ENCODE data around the gene NIPSNAP3A. TPM values are rescaled to one million over a fixed set of nuclear protein-coding genes. Genes with fewer than 3 reads are reported as not detected.

Gene NIPSNAP3A
- total and polyA plus RNA-seq, 11 donors = 14.9 to 37.0 (median 22.9) TPM

DNA sequence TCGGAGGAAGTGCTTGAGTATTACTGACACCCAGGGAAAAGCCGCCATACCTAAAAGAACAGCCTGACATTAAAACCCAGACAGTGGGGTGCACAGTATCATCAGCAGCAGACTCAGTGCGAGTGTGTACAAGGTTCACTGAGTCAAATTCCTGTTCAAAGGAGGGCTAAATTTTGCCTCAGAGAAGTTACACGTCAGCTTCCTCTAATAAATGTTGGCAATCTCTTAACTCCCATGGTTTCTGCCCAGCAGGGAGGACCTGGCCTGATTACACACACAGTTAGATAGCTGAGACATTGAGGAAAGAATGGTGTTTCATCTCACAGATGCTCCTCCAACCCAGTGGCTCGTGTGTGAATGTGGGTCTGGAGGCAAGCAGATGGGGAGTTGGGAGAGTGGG is 54.6 kb downstream of the NIPSNAP3A start:
- ATAC-seq (peak; percentile 41 to 82 (median 70)), DNase-seq (no peak)
- H3K27ac ChIP-seq = peak overlapping the region in 3 of 12 donors; percentile 6 to 50 (median 37)
- 72 to 89% (median 85%) methylated on average over 5 of the region's 5 CpGs for WGBS, 4 donors
- TF ChIP-seq CTCF (IDR thresholded peaks at IDR 0.05) = no peak
- TF ChIP-seq POLR2A (IDR thresholded peaks at IDR 0.05) = no peak
- H3K4me3 ChIP-seq = no peak overlapping the region
- no peaks in the 10 kb centered on the region for H3K27me3 ChIP-seq
- peaks cover 0 to 4% (median 0%) of the 10 kb centered on the region in 12 donors for H3K4me1 ChIP-seq
- peaks cover 0 to 99% (median 96%) of the 10 kb centered on the region in 9 donors for H3K36me3 ChIP-seq
- intact Hi-C loops (cut with DNase I) = loop anchor here in 3 of 10 donors (10.0 kb wide), 3 partner anchors 113 to 613 kb away; no protein-coding TSS in a partner anchor
- H3K9me3 ChIP-seq = no peaks in the 10 kb centered on the region

DNA sequence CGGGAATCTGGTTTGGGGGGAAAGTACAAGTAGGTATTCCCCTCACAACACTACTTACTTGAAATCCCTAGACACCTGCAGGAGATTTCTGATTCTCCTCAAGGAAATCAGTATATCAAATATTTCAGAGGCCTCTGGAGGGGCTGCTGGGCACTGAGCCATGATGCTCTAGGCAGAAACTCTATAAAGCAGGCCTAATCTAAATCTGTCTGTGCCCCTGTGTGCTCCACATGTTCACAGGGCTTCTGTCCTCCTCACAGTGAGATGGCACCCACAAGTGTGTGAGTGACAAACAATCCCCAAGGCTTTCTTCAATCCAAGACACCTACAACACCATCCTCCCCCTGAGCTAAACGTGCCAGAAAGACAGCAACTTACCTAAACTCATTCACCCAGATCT is 55.4 kb downstream of the NIPSNAP3A start:
- intact Hi-C loops (cut with DNase I) = loop anchor here in 3 of 10 donors (10.0 kb wide), 3 partner anchors 112 to 612 kb away; no protein-coding TSS in a partner anchor
- 75 to 83% (median 77%) methylated on average over 2 of the region's 2 CpGs for WGBS, 4 donors
- Histone ChIP-seq H3K27me3 (no peaks in the 10 kb centered on the region), H3K4me3 (no peak overlapping the region), H3K27ac (peak overlapping the region in 1 of 12 donors; percentile 6), H3K36me3 (peaks cover 0 to 97% (median 93%) of the 10 kb centered on the region in 9 donors), H3K4me1 (peaks cover 0 to 4% (median 0%) of the 10 kb centered on the region in 12 donors), H3K9me3 (no peaks in the 10 kb centered on the region)
- DNase-seq = no peak
- no peak for TF ChIP-seq CTCF (IDR thresholded peaks at IDR 0.05)
- no peak for TF ChIP-seq POLR2A (IDR thresholded peaks at IDR 0.05)
- no peak for ATAC-seq

DNA sequence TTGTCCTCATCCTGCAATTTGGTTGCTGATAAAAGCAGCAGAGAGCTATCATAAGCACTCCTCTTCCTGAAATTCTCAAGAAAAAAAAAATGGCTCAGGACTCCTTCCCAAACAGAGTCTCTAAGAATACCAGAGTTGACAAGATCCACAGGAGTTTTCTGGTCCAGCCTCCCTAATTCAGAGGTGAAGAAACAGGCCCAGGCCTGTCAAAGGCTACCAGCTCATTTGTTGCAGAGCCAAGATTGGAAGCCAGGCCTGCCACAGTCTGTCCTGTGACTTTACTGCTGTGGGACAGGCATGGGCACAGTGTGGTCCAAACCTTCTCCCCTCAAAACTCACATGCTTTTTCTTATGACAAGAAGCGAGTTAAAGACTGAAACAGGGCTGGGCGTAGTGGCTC is 58.0 kb downstream of the NIPSNAP3A start:
- H3K4me3 ChIP-seq = no peak overlapping the region
- ATAC-seq = no peak
- peaks cover 0 to 100% (median 94%) of the 10 kb centered on the region in 9 donors for H3K36me3 ChIP-seq
- intact Hi-C loops (cut with DNase I) = loop anchor here in 3 of 10 donors (10.0 kb wide), 3 partner anchors 109 to 609 kb away; no protein-coding TSS in a partner anchor
- peaks cover 0 to 2% (median 0%) of the 10 kb centered on the region in 12 donors for H3K4me1 ChIP-seq
- no peak for DNase-seq
- H3K27ac ChIP-seq = no peak overlapping the region
- TF ChIP-seq POLR2A (IDR thresholded peaks at IDR 0.05) (no peak), CTCF (IDR thresholded peaks at IDR 0.05) (no peak)
- H3K9me3 ChIP-seq = no peaks in the 10 kb centered on the region
- 97 to 100% (median 100%) methylated on average over 2 of the region's 2 CpGs for WGBS, 4 donors
- no peaks in the 10 kb centered on the region for H3K27me3 ChIP-seq

DNA sequence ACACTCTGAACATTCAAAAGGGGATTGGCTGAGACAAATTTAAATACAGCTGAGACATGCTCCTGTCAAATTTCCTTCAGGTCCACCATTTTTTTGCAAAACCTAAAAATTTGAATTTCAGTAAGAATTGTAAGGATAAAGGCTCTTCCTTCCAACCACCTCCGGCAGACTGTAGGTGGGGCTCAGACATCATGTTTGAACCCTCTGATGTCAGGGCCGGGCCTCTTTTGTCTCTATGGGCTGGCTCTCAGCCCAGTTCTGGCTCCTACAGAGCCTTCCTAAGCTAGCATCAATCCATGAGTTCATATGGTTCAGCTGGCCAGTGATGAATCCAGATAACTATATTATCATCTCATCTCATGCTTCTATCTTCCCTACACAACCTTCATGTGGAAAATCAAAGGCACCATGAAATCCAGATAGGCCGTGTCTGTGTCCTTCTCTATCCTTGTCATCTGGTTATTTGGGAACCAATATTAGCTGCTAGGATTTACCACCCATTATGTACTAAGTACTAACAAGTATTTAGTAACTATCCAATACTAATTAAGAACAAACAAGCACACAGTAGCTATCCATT is 60.6 kb downstream of the NIPSNAP3A start:
- no peak overlapping the region for H3K27ac ChIP-seq
- TF ChIP-seq POLR2A (IDR thresholded peaks at IDR 0.05) (no peak), CTCF (IDR thresholded peaks at IDR 0.05) (peak in 10 of 12 donors; percentile 15 to 57 (median 40))
- no peak overlapping the region for H3K4me3 ChIP-seq
- intact Hi-C loops (cut with DNase I) = loop anchor here in 3 of 10 donors (10.0 kb wide), 3 partner anchors 107 to 607 kb away; no protein-coding TSS in a partner anchor
- peaks cover 0 to 97% (median 90%) of the 10 kb centered on the region in 9 donors for H3K36me3 ChIP-seq
- WGBS, 4 donors = 42 to 50% (median 46%) methylated on average over 3 of the region's 3 CpGs
- DNase-seq (peak in 3 of 5 donors; percentile 27 to 45 (median 36)), ATAC-seq (peak; percentile 29 to 75 (median 69))
- H3K27me3 ChIP-seq = no peaks in the 10 kb centered on the region
- H3K4me1 ChIP-seq = peaks cover 0 to 9% (median 0%) of the 10 kb centered on the region in 12 donors
- H3K9me3 ChIP-seq = no peaks in the 10 kb centered on the region

All from heart left ventricle (tissue), 16 donors.